HEK293T (cell line): ENCODE results near the gene ZMYND12.

Source experiments
- ARNT ChIP-seq: fragments of 450-650 bp; IDR thresholded peaks from 2 replicates; pipeline ENCODE4 v1.6.1; 2017; ENCODE audit warnings: mild to moderate bottlenecking
- BHLHE40 ChIP-seq: fragments of 450-650 bp; IDR thresholded peaks from 2 replicates; pipeline ENCODE4 v1.6.1; 2016; ENCODE audit warnings: mild to moderate bottlenecking, moderate library complexity, borderline replicate concordance
- CTBP1 ChIP-seq: fragments of 450-650 bp; IDR thresholded peaks from 2 replicates; pipeline ENCODE4 v1.6.1; 2016; ENCODE audit warnings: borderline replicate concordance
- FOXK2 ChIP-seq: fragments of 450-650 bp; IDR thresholded peaks from 2 replicates; pipeline ENCODE4 v1.6.1; 2016; ENCODE audit warnings: mild to moderate bottlenecking
- FOXM1 ChIP-seq: fragments of 450-650 bp; IDR thresholded peaks from 2 replicates; pipeline ENCODE4 v1.6.1; 2017; ENCODE audit warnings: mild to moderate bottlenecking, borderline replicate concordance
- HDGF ChIP-seq: fragments of 450-650 bp; IDR thresholded peaks from 2 replicates; pipeline ENCODE4 v1.6.1; 2017; ENCODE audit warnings: antibody characterized with exemption, borderline replicate concordance
- SP1 ChIP-seq: fragments of 450-650 bp; IDR thresholded peaks from 2 replicates; pipeline ENCODE4 v1.6.1; 2017
- SUZ12 ChIP-seq: fragments of 450-650 bp; IDR thresholded peaks from 2 replicates; pipeline ENCODE4 v1.6.1; 2016; ENCODE audit warnings: mild to moderate bottlenecking
- TARDBP ChIP-seq: fragments of 450-650 bp; IDR thresholded peaks from 2 replicates; pipeline ENCODE4 v1.6.1; 2016
- ZNF384 ChIP-seq: fragments of 450-650 bp; IDR thresholded peaks from 2 replicates; pipeline ENCODE4 v1.6.1; 2016

GRCh38 chr1:42476605-42477004 is 20.8 kb upstream of the ZMYND12 start:
- TF ChIP-seq ZNF384, result no peak
- no peak for TF ChIP-seq SP1
- TF ChIP-seq BHLHE40, result no peak
- no peak for TF ChIP-seq FOXM1
- TF ChIP-seq ARNT, result no peak
- TF ChIP-seq TARDBP, result no peak
- no peak for TF ChIP-seq HDGF
- TF ChIP-seq SUZ12, result no peak
- TF ChIP-seq FOXK2, result no peak
- TF ChIP-seq CTBP1, result no peak
